ENCODE data around the gene SKIC8.

SKIC8 gene

DNA sequence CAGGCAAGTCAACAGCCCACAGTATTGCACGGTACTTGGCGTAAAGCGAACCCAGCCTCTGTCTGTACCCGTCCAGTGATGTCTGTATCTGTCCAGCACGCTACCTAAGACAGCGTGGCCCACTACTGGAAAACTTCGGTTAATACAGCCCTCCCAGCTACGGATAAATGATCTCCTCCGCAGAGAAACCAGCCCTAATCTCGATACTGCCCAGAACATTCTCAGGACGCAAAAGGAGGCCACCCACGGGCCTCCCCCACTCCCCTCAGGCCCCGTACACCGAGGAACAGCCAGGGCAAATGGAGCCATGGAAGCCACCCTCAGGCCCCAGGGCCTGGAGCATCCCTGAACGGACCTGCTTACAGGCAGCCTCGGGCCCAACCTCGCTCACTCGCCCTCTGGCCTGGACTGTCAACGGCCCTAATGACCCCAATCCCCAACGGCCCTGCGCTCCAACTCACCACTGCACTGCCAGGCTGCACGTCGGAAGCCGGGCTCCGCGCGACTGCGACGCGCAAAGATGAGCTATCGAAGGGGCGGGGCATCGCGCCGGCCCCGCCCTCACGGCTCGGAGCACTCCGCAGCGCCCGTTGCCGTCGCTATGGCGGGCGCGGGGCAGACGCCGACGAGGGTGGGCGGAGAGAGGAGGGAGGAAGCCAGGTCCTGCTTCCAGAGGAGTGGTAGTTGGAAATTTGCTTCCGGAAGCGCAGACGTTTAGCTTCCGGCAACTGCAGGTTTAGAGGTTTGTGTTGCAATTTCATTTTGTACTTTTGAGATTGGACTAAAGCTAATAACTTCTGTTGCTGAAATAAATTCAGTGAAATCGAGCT is at the start of gene SKIC8:
TSS of gene SKIC8 (minus strand) at position 509 of the 830 bp plus-strand sequence. CDS start 3,923 bp downstream, outside the sequence.
- no peak for DNase-seq

DNA sequence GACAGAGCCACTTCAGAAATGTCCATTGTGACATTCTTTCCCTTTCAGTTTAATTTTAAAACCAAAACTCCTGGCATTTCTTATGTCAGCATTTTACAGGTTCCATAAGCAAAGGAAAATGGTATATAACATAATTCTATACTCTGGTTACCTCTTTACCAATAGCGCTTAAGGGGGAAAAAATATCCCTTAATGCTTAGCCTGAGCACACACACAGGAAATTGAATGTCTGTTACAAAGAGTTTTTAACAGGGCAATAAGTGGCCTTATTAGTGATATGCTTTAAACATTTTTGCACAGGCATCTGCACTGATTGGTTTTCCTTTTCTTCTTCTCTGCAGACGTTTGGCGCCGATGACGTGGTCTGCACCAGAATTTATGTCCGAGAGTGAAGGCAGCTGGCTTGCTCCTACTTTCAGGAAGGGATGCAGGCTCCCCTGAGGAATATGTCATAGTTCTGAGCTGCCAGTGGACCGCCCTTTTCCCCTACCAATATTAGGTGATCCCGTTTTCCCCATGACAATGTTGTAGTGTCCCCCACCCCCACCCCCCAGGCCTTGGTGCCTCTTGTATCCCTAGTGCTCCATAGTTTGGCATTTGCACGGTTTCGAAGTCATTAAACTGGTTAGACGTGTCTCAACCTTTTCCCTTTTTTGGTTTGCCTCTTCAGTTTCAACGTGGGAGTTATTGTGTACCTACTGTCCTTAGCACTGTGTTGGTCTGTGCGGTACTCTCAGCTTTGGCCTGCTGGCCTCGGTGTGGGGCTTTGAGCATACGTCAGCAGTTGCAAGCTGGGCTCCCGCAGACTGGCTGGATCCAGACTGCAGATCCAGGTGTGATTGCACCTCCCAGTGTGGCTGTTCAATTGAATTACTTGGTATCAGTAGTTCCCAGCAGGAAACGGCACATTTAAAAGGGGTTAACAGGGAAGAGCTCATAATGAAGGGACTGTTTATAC is 48.5 kb upstream of the SKIC8 start:
- no peak for DNase-seq

DNA sequence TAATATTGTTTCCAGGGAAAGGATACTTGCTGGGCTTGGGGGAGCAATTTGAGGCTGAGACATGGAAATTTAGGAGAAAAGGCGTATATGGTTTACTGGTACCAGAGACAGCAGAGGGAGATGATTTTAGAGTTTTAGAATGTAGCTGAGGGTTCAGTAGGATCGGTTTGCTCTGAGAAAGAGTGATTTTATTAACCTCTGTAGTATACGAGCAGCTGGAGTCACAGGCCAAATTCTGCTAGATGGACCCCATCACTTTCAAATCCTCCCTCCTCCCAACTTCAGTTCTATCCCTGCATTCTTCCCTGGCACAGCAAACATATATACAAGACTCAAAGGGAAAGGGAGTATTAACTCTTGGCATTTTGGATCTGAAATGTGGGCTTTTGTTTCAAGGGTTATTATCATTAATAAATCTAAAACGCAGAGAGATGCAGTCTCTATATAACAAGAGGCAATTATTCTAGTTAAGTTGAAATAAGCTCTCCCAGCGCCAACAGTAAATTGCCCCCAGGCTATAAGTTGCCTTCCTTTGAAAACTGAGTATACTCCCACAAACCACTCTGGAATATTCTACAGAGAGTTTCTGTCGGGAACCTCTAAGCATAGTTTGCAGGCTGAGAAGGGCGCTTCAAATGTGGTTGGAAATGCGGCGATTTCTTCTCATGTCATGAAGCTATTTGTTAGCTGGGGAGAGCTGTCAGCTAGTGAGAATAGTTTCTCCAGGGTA is 46.2 kb upstream of the SKIC8 start:
- DNase-seq: no peak

DNA sequence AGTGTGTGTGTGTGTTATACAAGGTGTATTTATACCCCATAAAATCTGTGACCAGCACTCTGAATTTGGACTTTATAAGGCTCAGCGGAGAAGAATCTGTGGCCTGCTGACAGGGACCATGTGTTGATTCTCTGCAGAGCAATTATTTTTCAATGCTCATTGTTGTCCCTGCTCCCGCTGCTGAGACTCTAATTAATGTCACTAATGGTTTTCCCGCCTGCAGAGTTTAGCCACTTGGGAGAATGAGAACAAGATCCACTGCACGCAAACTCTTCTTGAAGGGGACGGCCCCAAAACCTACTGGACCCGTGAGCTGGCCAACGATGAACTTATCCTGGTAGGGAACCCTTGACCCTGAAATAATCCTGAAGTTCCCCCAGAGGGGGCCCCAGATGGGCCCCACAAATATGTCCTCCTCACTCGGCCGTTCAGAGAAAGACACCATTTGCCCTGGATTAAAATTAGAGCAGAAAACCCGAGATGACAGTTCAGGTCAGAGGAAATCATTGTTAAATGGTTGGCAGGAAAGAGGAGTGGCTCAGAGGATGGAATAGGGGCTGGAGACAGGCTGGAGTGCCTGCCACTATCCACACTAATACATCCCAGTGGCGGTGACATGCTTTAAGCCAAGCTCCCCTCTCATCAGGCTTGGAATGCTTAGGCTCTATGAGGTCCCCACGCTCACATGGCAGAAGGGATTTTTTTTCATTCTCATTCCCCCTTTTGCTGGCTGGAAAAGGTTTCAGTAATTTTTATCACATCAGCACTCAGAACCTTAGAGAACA is 44.1 kb upstream of the SKIC8 start:
- DNase-seq: no peak

DNA sequence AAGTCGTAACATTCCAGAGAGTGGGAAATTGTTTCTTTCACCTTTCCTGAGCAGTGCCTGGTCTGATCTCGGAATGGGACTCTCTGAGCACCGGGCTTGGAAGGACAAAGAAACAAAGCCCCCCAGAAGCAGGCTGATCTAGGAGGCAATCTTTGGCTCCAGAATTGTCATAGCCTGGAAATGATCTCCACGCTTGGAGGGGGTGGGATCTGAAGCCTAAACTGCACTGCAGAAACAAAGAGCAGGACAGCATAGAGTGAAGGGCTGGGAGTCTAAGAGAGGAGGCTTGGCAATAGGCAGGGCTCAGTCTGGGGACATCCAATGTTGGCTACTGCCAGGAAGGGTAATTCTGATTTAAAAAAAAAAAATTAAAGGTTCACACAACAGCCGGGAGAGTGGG is 42.6 kb upstream of the SKIC8 start:
- DNase-seq: no peak

DNA sequence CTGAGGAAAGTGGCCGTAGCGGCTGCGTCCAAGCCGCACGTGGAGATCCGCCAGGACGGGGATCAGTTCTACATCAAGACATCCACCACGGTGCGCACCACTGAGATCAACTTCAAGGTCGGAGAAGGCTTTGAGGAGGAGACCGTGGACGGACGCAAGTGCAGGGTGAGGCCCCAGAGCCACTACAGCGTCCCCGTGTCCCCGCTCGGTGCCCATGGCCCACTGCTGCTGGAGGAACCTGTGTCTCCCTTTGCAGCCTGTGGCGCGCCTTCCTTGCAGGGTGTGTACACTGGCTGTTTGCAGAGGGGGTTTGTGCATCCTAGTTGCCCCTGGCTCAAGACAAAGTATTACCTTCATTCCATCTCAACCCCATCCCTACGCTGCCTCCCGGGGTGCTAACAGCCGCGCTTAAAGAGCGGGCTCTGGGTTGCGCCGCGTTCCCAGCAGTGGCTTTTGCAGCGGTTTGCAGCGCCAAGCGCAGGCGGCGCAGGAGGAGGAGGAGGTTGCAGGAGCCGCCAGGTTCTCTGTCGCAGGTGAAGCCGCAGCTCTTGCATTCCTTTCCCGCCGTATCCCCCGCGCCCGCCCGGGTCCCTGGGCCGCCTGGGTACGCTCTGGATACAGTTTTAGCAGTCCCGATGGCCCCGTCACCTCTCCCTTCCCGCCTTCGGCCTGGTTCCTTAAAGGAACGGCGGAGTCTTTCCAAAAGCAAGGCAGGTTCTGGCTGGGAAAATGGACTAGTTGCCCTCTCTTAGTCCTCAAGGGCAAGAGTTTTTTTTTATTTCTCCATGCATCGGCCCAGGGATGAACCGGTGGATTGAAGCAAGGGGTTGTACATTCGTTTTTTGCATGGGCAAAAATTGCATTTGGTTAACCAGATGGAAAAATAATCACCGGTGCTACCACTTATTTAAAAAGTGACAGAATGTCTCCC is 41.9 kb upstream of the SKIC8 start:
- no peak for DNase-seq

DNA sequence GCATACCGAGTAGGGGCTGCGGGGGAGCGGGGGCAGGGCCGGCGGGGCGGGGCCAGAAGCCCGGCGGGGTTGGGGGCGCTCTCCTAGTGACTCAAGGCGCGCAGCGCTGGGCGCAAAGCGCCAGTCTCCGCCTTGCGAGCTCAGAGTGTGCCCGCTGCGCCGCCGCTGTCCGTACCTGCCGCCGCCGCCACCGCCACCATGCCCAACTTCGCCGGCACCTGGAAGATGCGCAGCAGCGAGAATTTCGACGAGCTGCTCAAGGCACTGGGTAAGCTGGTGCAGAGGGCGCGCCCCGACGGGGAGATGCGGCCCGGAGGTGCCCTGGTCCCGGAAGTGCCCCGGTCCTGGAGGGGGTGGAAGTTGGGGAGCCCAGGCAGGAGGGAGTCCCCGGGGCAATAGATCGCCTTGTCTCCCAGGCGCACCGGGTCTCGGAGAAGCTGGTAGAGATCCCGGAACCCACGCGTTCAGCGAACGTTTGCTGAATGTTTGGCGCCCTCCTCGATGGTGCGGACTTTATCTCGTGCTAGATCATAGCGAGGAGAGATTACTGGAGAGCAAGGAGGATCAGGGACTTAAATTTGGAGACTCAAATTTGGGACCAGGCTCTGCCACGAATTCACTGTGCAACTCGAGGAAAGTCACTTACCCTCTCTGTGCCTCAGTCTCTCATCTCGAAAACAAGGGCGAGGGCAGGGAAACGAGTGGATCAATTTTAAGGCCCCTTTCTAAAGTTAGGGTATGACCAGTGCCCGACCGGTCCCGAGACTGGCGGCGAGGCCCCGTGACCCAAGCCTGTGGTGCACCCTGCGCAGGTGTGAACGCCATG is 41.0 kb upstream of the SKIC8 start, which contains the start of gene CRABP1:
TSS of gene CRABP1 (plus strand) at position 123 of the 826 bp plus-strand sequence. CDS start at position 199, 76 bp downstream.
- no peak for DNase-seq

DNA sequence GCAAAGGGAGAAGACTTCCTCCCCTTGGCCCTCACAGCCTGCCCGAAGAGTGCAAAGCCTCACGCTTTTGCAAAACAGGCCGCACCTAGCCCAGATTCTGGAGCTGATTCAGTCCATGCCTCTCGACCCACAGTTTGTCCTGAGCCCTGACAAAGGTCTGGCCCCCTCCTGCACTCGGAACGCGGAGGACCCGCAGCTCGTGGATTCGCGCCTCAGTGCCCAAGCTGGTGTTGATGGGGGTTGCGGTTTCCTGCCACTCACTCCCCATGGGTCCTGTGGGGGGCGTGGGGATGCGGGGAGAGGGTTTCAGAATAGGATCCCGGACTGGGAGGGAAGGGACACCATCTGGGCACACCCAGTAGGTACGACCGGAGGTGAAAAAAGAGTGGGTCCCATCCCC is 40.1 kb upstream of the SKIC8 start:
- DNase-seq: no peak

DNA sequence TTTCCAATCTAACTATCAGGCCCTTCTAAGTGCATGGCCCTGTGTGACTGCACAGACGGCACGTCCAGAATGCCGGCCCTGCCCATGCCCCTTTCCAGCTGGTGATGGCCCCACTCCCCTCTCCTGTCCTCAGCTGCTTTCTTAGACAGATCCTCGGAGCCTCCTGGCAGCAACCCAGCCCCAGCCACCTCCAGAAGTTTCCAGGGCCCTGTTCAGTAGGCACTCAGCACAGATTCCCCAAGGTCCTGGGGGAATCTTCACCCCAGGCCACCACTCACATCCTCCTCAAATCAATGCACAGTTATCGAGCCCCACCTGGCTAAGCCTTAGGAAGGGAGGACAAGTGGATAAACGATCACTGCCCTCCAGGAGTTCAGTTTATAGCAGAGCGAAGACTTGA is 39.4 kb upstream of the SKIC8 start:
- no peak for DNase-seq

DNA sequence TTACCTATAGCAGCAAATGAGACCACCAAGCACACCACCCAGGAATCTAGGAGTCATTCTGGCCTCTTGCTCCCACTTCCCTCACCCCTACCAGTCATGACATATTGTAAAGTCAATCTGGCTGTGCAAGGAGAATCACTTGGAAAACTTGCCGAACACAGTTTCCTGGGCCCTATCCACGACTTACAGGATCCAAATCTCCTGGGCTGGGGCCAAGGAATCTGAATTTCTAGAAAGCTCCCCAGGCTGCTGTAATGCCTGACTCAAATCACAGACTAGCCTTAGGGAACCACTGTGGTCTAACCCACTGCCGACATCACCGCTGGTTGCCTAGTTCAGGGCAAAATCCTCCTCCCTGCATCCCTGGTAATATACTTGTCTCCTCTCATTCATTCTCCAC is 36.6 kb upstream of the SKIC8 start:
- no peak for DNase-seq

DNA sequence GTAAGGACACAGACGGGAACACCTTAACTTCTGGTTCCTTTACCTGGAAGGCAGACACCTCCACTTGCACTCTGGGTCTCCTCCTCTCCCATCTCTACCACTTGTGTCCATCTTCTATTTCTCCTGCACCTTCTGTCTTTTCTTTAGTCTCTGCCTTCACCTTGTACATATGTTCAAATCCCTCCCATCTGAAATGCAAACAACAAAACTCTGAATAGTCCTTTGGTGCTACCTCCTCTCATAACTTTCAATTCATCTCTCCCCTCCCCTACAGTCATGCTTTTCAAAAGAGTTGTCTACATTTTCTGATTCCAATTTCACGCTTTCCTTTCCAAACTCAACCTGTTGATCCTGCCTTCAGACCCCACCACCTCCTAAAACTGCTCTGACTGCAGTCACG is 35.4 kb upstream of the SKIC8 start:
- no peak for DNase-seq

DNA sequence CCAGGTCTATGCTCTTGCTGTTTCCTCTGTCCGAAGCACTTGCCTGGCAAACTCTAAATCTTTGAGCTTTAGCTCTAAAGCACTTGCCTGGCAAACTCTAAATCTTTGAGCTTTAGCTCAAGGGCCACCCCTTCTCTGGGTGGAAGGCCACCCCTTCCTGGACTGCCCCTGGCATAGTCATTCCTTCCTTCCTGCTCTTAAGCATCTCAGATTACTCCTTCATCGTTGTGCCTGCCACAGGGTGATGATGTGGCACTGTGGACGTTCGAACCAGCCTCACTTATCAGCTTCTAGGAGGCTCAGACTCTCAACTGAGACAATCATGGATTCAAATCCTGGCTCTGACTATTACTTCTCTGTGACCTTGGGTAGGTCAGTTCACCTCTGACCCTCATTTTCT is 30.2 kb upstream of the SKIC8 start:
- DNase-seq: no peak

DNA sequence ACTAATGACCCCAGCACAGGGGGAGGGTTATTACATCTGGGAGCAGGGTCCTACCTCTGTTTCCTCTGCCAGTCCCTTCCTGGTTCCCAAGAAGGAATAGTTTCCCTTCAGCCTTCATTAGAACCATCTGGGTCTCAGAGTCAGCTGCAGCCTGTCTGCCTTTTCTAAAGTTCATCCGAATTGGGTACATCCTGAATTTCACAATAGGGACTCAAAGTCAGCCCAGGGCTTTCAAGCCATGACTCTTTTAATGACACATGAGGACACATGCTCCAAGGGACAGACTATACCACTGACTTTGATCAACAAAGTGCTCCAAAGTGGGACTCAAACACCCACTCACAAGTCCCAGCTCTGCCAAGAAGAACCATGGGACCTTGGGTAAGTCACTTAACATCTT is 28.1 kb upstream of the SKIC8 start:
- no peak for DNase-seq

DNA sequence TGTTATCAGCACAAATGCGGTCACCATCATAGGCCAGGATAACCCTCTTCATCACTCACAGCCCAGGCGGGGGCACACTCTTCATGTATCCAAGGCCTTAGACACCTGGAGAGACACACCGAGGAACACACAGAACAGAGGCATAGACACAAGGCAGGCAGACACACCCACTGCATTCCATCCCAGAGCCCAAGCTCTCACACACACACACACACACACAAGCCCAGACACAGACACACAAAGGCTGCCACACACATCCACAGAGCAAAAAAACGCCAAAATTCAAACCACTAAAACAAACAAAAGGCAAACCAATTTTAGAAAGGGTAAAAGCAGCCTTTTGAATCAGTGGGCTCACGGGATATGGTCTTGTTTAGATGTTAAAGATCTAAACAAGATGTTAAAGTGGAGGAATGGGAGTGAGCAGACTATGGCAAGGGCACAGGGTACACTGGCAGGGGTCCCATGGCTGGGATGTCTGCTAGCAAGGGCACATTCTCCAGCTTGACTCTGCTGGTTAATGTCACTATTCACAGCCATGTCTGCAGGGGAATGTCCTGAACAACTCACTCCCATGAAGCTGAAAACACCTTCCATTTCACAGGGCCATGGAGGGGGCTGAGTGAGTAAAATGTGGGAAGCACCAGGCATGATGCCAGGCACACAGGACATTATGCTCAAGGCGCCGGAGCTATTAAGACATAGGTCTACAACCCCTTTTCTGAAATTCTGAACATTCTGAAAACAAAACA is 25.9 kb upstream of the SKIC8 start:
- DNase-seq: no peak

DNA sequence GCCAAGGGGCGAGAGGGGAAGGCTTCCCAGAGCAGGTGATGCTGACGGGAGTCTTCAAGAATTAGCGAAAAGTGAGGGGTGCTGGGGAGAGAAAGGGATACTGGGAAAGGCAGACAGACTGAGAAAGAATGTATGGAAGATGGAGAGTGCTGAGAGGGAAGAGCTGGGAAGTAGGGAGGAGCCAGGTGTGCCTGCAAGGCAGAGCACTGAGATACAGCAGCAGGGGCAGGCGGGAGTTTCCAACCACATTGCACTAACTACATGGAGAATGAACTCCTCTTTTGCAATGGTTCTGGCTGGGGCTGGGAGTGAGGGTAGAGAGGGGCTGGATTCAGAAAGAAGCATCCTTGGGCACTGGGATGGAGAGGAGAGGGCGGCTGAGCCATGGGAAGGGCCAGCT is 24.7 kb upstream of the SKIC8 start:
- DNase-seq: no peak

DNA sequence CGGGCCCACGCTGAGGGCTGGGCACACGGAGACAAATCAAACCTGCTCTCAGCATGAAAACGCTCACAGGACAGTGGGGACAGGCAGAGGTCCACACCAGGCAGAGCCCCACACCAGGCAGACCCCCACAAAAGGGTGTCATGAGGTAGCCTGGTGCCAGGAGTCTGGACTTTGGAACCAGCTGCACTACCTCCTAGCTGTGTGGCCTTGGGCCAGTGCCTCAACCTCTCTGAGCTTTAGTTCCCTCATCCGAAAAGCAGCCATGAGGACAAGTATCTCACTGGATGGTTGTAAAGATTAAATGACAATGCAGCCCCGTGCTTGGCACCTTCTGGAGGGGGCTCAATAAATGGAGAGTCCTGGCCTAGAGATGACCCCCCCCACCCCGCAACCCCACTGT is 24.3 kb upstream of the SKIC8 start:
- no peak for DNase-seq

DNA sequence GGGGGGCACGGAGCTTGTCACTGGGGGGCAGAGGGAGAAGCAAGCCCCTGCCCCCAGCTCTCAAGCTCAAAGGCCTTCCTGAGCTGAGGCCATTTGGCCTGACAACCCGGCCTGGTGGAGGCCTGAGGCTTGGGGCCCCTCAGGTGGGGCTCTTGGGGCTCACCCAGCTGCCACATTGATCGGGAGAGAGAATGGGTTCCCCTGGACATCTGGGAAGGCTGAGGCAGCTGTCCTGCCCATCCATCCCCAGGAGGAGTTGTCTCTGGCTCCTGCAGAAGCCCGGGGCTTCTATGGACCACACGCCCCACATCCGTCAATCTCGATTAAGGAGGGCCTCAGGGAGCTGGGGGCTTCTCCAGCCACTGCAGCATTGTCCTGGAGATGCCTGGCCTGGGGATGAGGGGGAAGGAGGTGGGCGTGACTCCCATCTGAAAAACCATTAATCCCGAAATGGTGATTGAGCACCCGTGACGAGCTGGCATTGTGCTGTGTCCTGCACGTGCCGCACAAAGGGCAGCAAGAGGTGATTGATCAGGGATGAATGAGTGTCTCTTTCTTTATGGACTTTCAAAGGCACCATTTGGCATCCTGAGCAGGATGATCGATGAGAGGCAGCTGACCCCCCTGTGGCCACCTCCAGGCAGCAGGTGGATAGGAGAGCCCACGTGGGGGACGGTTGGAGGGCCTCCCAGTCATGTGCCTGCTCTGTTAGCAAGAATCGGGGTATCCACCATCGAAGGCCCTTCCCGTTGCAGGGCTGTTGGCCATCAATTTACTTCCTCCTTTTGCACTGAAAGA is 23.5 kb upstream of the SKIC8 start:
- no peak for DNase-seq

DNA sequence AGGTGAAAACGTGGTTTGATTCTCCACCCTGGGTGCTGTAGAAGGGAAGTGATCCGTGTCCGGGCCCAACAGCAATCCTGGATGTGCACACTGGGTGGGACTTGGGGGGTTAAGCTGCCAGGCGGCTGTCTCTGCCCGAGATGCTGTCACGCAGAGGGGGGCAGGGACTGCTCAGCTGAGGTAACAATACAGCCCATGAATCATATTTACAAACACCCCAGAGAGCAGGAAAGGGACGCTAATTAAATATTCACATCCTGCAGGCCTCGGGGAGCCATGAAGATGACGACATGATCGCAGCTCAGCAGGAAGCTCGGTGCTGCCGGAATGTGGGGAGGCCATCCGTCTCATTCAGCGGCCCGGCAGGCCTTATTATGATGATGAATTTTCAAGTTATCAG is 22.8 kb upstream of the SKIC8 start:
- DNase-seq: no peak

DNA sequence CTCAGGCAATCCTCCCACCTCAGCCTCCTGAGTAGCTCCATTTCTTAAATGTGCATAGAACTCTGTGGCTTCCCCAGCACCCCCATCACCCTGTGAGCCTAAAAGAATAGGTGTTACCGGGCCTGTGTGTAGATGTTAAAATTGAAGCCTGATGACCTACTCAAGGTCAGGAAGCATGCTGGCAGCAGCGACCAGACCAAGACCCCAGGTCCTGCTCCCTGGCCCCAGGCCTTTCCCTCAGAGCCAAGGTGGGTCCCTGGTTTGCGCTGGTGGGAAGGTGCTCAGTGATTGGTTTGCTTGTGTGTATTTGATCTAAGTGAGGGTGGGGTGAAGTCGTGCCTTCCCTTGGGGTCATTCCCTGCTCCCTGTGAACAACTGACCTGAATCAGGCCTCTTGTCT is 22.4 kb upstream of the SKIC8 start:
- DNase-seq: no peak

Measured in cortex of kidney (tissue), 1 donor.